NOMO-1 treated with DMSO at 0.1 percent for 48 hours (cell line): ENCODE measurements around the gene NHEJ1.
A peak's percentile ranks its signal among the peaks of the same experiment; 100 is the strongest.

ENCODE experiments used
- DNase-seq: peaks from one replicate; lab custom pipeline; 2025; ENCODE audit not compliant: unreplicated experiment; lab: John Stamatoyannopoulos, UW

NHEJ1 gene

DNA sequence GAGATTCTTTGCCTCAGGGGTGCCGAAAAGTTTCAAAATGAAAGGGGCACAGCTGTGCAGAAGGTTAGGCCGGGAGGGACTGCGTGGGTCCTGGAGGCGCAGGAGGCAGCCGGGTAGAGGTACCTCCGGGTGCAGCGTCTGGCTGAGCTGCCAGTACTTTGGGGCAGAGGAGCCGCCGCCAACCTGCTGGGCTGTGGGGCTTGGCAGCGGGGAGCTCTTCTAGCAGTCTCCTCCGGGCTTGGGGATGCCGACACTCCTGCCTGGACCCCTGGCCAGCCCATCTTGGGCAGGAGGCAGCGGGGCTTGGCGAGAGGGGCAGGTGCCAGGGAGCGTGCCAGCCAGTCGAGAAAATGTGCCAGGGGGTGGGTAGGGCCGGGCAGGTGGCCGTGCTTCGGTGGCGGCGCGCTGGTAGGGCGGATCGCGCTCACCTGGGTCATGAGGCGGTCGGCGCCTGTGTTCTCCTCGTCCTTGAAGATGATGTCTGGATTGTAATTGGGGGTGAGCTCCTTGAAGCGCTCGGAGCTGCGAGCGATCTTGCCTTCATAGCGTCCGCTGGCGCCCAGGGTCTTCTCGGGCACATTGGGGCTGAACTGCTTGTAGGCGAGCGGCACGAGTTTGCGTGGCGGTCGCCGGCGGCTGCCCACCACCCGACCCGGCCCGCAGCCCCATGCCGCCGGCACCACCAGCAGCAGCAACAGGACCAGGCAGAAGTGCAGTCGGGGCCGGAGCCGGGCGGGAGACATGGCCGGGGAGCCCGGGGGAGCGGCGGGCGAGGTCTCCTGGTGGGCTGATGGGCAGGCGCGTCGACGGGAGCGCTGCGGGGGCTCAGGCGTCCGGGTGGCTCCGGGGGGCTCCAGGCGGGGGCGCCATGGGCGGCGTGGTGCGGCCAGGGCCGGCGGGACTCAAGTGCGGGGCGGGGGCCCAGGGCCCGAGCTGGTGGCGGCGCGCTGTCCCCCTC lies 100.6 kb downstream of the NHEJ1 start:
- no peak for DNase-seq

DNA sequence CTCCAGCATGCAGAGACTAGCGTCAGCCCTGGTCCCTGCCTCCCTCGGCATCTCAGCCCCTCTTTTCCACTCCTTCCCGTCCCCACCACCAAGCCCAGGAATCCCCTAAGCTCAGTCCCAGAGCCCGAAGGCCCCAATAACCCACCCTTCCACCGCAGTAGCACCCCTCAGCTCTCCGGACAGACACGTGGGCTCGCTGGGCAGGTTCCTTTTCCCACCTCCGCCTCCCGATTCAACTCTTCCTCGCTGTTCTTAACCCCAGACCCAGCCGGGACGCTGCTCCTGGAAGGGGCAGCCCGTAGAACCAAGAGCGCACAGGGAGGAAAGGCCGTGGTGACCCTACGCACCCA lies 101.3 kb downstream of the NHEJ1 start:
- no peak for DNase-seq

DNA sequence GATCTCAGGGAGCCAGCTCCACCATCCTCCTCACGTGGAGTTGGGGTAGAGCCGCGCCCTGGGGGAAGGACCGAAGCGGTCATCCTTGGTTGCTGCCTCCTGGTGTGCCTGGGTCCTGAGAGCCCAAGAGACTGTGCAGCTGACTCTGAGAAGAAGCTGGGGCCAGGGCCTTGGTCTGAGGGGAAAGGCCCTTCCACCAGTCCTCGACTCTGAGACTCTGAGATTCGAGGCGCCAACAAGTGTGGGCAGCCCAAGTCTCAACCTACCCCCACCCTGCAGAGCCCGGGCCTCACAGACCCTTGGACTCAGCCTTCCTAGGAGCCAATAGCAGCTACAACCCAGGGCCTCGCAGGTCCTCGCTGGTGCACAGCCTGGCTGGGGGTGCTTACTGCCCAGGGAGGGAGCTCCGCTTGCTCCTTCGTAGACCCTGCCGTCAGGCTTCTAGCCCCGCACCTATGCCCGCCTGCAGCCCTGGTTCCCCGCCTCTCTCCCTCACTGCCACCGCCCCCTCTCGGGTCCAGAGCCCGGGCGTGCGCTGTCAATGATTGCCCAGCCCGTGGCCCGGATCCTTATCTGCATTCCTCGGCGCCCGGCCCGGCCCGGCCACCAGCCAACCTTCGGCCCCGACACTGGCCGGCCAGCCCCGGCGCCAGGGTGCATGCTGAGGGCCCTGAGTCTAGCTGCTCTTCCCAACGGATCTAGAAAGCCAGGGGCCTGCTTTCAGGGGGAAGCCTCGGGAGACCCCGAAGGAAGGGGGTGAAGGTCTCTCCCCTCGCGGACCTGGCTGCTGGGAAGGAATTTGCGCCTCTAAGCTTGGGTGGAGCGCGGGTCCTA lies 101.9 kb downstream of the NHEJ1 start:
- no peak for DNase-seq

DNA sequence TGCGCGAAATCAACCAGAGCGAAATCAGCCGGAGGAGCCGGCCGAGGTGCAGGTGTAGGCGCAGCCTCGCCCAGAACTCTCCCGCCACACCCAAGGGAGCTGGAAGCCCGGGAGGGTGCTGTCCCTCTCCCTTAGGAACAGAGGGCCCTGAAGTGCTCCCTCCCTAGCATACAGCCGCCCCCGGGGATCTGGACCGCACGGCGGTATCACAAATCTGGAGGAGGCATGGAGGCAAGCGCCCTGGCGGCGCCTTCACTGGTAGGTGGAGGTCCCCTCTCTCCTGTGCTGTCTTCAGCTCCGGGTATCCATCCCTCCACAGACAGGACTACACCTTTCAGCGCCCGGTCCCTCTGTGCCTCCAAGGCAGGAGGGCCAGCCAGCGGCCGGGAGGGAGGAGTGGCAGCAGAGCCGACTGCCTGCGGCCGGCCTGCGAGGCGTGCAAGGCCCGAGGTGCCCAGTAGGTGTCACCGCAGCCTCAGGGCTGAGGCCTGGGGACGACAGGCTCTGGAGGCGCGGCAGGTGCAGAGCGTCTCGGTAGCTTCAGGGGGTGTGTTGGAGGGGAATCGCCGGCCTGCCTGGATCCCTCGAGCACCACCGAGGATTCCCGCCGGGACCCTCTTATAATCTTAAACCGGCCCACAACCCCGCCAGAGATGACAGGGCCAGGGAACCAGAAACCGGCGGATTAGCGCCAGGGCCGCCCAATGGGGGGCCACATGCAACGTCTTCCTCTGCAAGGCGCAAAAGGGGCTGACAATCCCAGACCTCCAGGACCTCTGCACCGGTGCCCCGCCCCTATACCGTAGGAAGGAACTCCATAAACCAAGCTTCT lies 102.7 kb downstream of the NHEJ1 start:
- peak; percentile 41 for DNase-seq

DNA sequence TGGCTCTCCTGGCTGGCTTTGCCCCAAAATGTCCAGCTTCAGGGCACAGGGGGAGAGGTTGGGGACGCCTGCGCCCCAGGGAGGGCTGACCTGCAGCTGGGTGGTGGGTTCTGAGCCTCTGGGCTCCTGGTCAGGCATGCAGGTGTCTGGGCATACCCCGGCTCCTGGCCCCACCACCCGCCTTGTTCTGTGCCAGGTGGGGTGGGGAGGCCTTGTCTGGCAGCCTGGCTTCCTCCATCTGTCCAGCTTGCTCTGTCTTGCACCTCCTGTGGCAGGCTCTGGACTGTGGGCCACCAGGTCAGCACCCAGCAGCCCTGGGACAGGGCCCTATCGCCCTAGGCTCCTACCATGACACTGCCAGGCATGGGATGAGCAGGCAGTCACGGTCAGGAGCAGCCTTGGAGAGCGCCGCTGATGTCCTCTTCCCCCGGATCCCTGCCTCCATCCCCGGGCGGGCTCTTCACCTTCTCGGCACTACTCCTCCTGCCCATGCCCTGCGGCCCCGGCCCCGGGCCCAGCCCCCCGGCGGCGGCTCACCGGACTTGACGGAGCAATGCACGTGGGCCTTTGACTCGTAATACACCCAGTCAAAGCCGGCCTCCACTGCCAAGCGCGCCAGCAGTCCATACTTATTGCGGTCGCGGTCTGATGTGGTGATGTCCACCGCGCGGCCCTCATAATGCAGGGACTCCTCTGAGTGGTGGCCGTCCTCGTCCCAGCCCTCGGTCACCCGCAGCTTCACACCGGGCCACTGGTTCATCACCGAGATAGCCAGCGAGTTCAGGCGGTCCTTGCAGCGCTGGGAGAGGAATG lies 103.5 kb downstream of the NHEJ1 start:
- no peak for DNase-seq

DNA sequence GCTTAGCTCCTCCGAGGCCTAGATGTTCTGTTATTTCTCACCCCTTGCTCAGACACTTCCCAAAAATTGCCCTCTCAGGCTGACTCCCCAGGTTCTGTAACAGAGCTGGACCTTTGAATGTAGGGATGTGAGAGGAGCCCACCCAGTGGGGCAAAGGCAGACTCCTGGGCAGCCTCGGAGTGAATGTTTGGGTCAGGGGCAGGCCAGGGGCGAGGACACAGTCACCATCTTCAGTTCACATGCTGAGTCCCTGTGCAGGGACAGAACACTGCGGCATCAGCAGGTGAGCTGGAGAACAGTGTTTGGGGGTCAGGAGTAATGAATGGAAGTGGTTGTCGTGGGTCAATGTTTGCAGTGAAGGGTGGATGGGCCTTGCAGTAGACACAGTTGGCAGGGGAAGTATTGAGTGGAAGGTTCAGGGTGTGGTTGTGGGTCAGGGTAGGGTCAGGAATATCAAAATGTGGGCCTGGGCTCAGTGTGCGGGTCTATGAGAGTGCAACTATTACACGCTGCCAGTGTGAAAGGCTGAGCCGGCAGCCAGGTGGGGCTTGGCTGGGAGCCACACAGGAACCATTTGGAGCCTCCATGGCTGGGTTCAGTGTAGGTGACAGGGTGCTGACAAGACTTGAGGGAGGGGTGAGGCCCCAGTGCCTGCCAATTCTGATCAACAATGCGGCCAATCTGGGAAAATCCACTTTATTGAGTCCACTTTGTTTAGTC lies 104.3 kb downstream of the NHEJ1 start:
- DNase-seq, result no peak

DNA sequence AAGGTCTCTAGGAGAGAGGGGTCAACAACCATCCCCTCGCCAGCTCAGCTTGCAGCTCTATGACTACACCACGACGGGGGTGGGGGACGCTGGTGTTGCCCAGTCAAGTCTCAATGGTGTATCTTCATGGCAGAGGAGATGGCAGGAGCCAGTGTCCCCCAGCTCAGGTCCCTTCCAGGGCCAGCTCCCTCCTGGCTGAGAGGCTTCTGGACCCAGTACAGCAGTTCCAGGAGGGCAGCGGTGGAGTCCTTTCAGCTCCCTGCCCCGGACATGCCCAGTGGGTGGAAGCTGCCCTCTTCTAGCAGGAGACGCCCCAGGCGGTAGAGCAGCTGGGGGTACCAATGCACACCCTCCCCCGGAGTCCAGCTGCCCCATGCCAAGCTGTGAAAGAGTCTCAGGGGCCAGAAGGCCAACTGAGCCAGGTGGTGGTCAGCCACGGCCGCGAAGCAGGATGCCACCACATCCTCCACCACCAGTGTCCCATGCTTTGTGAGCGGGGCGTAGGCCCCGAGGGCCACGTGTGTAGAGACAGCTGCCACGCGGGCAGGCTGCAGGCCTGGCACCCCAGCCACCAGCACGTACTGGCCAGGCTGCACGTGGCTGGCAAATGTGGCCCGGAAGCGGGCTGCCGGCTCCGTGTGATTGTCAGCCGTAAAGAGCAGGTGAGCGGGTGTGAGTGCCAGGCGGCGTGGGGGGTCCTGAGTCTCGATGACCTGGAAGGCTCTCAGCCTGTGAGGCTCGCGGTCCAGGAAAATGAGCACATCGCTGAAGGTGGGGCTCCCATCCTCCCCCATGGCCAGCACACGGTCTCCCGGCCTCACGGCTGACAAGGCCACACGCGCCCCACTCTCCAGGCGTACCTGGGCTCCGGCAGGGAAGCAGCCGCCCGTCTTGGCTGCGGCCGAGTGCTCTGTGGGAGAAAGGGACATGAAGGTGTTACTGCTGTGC lies 105.4 kb downstream of the NHEJ1 start:
- no peak for DNase-seq

DNA sequence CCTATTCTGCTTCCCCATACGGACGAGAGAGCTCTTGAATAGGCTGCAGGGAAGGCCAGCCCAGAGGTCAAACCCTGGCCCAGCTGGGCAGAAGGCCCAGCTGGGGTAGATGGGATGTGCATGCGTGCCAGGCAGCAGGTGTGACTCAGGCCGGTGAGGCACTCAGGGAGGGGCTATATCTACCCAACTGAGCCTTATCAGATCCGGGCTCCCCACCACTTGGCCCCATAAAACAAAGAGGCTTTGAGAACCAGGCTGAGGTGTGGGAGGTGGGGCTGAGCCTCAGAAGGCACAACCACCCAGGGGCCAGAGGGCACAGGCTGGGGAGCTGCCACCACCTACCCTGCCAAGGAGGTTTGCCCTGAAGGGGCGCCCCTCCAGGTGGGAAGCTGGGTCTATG lies 111.3 kb downstream of the NHEJ1 start:
- no peak for DNase-seq

DNA sequence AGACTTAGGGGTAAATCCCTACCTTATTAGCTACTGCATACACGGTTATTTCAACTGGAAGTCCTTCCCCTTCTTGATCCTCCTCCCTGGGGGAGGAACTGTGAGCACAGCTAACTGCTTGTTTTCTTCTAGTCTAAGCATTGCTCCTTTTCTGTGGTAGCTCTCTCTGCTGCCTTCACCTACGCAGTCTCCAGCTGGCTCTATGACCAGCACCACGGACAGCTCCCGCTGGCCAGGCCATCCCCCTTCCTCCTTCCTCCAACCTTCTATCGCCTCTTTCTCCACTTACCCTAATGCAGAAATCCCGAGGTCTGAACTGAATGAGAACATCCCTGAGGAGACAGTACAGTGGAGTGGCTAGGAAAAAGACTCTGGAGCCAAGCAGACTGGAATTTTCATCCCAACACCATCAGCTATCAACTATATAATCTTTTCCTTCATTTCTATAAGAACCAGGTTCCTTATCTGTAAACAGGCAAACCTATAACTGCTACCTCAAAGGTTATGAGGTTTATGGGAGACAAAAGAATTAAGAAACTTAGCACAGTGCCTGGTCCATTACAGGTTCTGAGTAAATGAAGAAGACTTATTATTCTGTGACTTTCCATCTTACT lies 114.6 kb downstream of the NHEJ1 start:
- peak; percentile 13 for DNase-seq

DNA sequence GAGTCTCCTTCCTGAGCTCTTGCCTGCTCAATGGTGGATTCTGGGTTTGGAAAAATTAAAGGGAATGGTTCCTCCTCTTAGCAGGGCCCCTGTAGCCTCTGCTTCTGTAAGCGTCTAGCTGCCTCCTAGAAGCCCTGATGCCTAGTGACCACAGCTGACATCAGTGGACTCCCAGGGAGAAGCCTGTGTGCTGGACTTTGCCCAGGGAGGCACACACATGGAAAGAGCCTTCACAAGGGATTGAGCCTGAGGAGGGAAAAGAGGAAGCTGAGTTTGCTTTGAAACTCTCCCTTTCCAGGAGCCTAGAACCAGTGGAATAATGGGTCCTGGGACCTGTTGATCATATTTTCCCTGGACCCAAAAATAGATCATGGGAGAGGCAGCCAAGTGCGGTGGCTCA lies 117.9 kb downstream of the NHEJ1 start:
- no peak for DNase-seq

DNA sequence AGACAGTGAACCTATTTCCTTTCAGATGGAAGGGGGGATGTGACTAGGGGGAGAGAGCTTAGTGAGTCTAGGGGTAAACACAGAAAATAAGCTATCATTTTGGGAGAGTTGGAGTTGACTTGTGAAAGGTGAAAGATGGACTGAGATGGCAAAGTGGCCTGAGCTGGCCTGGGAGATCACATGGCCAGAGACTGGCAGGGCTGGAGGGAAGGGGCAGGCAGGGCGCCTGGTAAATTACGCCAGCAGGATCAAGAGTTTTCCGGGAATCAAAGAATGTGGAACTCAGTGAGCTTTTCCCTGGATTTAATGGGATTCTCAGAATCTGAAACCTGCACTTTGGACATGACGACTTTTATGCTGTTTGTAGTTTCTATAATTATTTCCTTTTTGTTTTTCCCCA lies 118.5 kb downstream of the NHEJ1 start:
- DNase-seq, result no peak

DNA sequence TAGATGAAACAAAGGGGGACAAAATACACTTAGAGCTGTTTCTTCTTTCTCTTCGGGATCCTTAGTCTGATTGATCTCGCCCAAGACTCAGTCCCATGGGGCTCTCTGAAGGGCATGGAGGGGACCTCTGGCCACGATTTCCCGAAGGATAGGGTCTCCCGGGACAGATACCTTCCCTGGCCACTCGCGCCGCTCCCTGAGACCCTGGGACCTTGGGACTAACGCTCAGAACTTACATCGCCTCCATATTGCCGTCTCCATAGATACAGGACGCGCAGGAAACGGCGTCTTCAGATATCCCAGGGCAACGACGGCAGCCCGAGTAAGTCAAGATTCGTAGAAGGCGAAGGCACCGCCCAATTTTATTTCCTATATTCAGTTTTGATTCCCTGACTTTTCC lies 119.4 kb downstream of the NHEJ1 start, which contains the start of gene CFAP65:
CFAP65 (minus strand) TSS at position 265 of the 400 bp plus-strand sequence. CDS start 2,468 bp downstream, outside the sequence.
- no peak for DNase-seq

DNA sequence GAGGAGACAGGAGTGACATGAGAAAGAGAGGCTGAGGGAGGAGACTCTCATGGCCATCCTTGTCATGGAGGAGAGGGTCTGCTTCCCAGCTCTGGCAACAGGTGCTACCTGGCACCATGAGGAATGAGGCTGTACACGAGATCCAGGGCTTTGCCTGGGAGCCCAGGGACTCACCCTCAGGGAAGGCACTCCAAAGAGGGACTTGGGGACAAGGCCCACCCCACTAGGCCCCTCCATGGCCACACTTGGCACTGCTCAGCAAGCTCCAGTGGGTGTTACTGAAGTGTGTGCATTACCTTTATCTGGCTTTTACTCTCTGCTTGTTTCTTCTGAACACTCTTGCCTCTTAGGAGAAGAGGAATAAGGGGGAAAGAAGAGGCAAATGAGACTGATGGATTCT lies 122.0 kb downstream of the NHEJ1 start:
- DNase-seq, result no peak

DNA sequence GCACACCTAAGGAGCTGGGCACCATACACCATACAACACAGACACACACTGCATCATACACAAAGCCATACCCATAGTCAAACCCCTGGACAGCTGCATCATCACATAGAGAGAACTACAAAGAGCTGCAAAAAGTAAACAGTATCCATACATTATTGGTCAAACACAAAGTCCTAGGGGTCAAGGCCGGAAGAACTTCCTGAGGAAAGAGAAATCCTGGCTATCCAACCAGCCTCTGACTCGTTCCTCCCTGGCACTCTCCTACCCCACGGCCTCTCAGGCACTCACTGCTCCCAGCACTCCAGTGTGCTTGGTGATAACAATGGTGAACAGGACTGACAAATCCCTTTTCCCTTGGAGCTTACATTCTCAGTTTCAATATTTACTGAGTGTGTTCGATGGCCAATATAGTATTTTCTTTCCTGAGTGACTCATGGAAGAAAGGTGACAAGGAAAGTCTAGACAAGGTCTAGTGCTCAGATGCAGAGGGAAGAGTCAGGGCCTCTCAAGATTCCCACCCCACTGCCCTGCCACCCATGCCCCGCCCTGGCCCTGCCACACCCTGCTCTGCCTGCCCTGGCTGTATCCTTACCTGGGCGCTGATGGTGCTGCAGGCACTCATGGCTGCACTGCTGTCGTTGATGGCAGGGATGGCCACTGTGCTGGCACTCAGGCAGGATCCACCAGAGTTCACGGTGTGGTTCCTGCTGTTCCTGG lies 122.7 kb downstream of the NHEJ1 start:
- DNase-seq, result no peak

DNA sequence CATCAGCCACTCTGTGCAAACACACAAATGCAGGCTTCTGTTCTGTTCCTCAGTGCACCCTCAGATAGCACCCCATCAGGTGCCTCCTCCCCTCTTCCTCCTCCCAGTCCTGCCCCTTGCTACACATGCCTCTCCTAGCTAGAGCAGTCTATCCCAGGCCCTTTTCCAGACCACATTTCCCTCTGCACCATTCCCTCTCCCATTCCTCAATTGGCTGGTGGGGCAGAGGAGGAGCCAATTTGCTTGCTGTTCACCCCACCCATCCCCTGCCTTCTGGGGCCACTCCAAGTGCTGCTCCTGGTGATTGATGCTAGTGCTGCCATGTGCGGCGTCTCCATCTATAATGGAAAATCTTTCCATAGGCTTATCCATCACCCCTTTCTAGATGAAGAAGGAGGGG lies 124.7 kb downstream of the NHEJ1 start:
- no peak for DNase-seq

DNA sequence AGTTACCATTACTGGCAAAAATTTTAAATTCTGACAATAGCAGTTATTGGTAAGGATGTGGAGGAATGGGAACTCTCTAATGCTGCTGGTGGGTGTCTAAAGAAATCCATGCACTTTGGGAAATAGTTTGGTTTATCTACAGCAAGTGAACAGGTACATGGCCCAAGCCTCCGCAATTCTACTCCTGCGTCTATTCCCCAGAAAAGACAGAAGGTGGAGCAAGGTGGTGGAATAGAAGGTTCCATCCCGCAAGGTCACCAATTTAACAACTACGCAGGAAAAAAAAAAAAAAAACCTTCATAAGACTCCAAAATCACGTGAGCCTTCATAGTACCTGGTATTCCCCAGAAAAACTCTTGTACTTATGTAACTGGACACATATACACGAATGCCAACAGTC lies 125.8 kb downstream of the NHEJ1 start:
- no peak for DNase-seq

DNA sequence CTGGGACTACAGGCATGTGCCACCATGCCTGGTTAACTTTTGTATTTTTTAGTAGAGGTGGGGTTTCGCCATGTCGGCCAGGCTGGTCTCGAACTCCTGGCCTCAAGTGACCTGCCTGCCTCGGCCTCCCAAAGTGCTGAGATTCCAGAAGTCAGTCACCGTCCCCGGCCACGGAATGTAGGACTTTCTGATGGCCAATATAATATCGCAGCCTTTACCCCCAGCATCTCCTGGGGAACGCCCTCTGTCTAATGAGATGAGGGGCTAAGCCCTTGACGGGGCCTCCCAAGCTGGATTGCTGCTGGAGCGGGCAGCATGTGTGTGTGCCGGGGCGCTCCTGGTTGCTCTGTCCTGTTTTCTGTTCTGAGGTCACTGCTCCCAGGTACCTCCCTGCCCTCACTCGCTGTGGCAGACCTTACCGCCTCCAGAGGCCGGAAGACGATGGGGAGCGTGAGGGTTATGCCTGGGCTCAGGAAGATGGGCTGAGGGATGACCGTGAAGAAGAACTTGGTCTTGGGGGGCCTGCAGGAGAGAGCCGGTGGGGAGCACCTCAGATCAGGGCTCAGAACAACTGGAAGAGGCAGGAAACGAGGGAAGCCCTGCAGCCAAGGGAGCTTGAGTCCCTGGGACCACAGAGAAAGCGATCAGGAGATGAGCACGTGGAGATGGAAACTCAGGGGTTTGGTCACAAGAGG lies 128.4 kb downstream of the NHEJ1 start:
- no peak for DNase-seq
